ENCODE data around the gene SPOCD1.
"Not testable (repeated sequence)": the region's sequence is repeated elsewhere in the genome, so short reads cannot be mapped to it uniquely, and the experiment has no call there.

The SPOCD1 gene

GRCh38 chr1:31828926-31829690 lies 13.3 kb upstream of the SPOCD1 start:
- peak in 1 of 2 experiments; percentile 11 for DNase-seq

GRCh38 chr1:31828341-31828740 lies 12.5 kb upstream of the SPOCD1 start:
- DNase-seq: peak in 1 of 2 experiments; percentile 18

GRCh38 chr1:31823780-31824179 lies 8.0 kb upstream of the SPOCD1 start:
- DNase-seq: peak in 1 of 2 experiments; percentile 8

GRCh38 chr1:31822766-31823165 lies 6.9 kb upstream of the SPOCD1 start:
- no peak for DNase-seq

GRCh38 chr1:31820196-31820595 lies 4.4 kb upstream of the SPOCD1 start:
- DNase-seq: peak in 1 of 2 experiments; percentile 7

- DNase-seq: no peak
These were observed 2.4 kb upstream of the SPOCD1 start for GRCh38 chr1:31818206-31818605.

GRCh38 chr1:31816947-31817346 lies 1.1 kb upstream of the SPOCD1 start:
- not testable (repeated sequence) for DNase-seq

GRCh38 chr1:31816501-31816900 lies 679 bp upstream of the SPOCD1 start:
- DNase-seq: not testable (repeated sequence)

GRCh38 chr1:31815307-31815645 lies 546 bp downstream of the SPOCD1 start:
- DNase-seq: no peak

GRCh38 chr1:31814631-31815306 lies 1.1 kb downstream of the SPOCD1 start:
- DNase-seq: no peak

GRCh38 chr1:31814041-31814511 lies 1.7 kb downstream of the SPOCD1 start:
- DNase-seq: no peak

GRCh38 chr1:31812158-31812829 lies 3.5 kb downstream of the SPOCD1 start:
- no peak for DNase-seq

GRCh38 chr1:31811605-31812004 lies 4.2 kb downstream of the SPOCD1 start:
- no peak for DNase-seq

GRCh38 chr1:31809698-31810097 lies 6.1 kb downstream of the SPOCD1 start:
- no peak for DNase-seq

- DNase-seq: no peak
These were observed 8.4 kb downstream of the SPOCD1 start for GRCh38 chr1:31807273-31808048.

GRCh38 chr1:31805318-31805717 lies 10.5 kb downstream of the SPOCD1 start:
- no peak for DNase-seq

- no peak for DNase-seq
These were observed 11.7 kb downstream of the SPOCD1 start for GRCh38 chr1:31804098-31804497.

- DNase-seq: peak in 1 of 2 experiments; percentile 9
These were observed 12.2 kb downstream of the SPOCD1 start for GRCh38 chr1:31803610-31804009.

GRCh38 chr1:31802190-31803150 lies 13.4 kb downstream of the SPOCD1 start:
- DNase-seq: peak in 1 of 2 experiments; percentile 7

- peak in 1 of 2 experiments; percentile 6 for DNase-seq
These were observed 14.4 kb downstream of the SPOCD1 start for GRCh38 chr1:31801458-31801857.

GRCh38 chr1:31800674-31800967 lies 15.2 kb downstream of the SPOCD1 start:
- no peak for DNase-seq

Measured in activated T-cell treated with anti-CD3 and anti-CD28 coated beads, Interleukin-2, amount 50 U/mL, for 48 hours (primary cell).